ENCODE measurements around the gene SCAMP1.
"Not testable (repeated sequence)": the region's sequence is repeated elsewhere in the genome, so short reads cannot be mapped to it uniquely, and the experiment has no call there.

The SCAMP1 gene

GRCh38 chr5:78429332-78429980, 69.0 kb downstream of the SCAMP1 start:
- DNase-seq (ENCODE audit: low read depth), result no peak

GRCh38 chr5:78430866-78431265, 70.4 kb downstream of the SCAMP1 start:
- no peak for DNase-seq (ENCODE audit: low read depth)

GRCh38 chr5:78433972-78434371, 73.6 kb downstream of the SCAMP1 start:
- DNase-seq (ENCODE audit: low read depth), result no peak

DNA sequence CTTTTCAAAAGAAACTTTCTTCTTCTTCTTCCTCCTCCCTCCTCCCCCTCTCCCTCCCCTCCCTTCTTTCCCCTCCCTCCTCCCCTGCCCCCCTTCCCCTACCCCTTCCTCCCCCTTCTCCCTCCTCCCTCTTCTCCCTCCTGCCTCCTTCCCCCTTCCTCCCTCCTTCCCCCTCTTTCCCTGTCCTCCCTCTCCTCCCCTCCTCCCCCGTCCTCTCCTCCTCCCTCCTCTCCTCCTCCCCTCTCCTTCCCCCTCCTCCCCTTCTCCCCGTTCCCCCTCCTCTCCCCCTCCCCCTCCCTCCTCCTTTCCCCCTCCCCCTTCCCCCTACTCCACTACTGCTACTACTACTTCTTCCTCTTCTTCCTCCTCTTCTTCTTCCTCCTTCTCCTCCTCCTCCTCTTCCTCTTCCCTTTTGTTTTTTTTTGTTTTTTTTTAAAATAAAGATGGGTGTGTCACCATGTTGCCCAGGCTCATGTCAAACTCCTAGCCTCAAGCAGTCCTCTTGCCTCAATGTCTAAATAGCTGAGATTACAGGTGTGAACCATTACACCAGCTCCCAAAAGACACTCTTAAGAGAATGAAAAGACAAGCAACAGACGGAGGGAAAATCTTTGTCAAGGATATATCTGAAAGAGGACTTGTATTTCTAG, 87.5 kb downstream of the SCAMP1 start:
- no peak for DNase-seq (ENCODE audit: low read depth)

DNA sequence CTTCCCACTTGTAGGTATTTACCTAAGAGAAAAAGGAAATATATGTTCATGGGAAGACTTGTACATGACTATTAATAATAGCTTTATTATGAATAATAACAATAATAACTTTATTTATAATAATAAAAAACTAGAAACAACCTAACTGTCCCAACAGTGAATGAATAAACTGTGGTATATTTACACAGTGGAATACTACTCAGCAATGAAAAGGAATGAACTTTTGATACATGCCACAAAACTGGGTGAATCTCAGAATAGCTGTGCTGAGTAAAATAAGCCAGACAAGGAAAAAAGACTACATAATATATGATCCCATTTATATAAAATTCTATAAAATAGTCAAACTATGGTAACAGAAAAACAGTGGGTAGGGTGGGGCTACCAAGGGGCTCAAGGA, 88.7 kb downstream of the SCAMP1 start:
- no peak for DNase-seq (ENCODE audit: low read depth)

DNA sequence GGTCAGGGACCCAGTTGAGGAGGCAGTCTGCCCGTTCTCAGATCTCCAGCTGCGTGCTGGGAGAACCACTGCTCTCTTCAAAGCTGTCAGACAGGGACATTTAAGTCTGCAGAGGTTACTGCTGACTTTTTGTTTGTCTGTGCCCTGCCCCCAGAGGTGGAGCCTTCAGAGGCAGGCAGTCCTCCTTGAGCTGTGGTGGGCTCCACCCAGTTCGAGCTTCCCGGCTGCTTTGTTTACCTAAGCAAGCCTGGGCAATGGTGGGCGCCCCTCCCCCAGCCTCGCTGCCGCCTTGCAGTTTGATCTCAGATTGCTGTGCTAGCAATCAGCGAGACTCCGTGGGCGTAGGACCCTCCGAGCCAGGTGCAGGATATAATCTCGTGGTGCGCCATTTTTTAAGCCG, 97.1 kb downstream of the SCAMP1 start:
- DNase-seq (ENCODE audit: low read depth), result not testable (repeated sequence)

DNA sequence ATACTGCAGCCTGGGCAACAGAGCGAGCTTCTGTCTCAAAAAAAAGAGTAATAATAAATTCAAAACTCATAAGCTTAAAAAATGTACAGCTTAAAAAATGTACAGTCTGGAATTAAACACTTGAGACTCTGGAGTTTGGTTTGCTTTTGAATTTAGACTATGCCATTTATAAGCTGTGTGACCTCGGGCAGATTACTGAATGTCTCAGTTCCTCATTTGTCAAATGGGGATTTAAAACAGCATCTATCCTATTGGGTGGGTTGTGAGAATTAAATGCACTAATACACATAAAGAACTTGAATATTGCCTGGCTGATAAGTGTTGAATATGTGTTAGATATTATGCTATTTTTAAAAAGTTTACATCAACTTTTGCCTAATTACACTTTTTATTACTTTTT, 98.4 kb downstream of the SCAMP1 start:
- DNase-seq (ENCODE audit: low read depth), result no peak

GRCh38 chr5:78467140-78467539, 106.7 kb downstream of the SCAMP1 start:
- DNase-seq (ENCODE audit: low read depth), result no peak

GRCh38 chr5:78467752-78468357, 107.4 kb downstream of the SCAMP1 start:
- DNase-seq (ENCODE audit: low read depth), result peak; percentile 31

DNA sequence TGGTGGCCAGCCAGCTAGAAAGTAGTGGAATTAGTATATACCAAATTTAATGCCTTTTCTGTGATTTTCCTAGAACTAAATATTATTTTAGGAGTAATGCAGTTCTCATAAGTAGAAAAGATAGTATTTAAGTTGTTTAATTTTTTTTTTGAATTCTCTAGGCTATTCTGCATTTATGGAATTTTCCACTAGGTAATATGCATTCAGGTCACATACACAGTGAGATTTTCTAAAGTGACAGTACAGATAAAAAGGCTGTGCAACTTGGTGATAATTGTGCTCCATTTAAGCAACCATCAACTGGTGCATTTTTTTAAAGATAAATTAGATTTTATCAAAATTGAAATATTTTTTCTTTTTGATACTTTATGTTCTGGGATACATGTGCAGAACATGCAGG, 111.5 kb downstream of the SCAMP1 start:
- DNase-seq (ENCODE audit: low read depth), result no peak

GRCh38 chr5:78472469-78473106, 112.2 kb downstream of the SCAMP1 start:
- no peak for DNase-seq (ENCODE audit: low read depth)

DNA sequence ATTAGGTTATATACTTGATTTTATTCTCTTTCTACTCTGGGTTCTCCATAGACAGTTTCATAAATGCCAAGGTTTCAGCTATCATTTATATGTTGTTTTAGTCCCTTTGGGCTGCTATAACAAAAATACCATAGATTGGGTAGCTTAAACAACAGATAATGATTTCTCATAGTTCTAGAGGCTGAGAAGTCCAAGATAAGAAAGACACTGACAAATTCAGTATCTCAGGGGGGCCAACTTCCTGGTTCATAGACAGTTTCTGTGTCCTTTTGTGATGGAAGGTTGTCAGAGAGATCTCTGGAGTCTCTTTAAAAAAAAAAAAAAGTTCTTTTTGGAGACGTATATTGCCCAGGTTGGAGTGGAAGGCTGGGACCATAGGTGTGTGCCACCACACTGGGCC, 113.3 kb downstream of the SCAMP1 start:
- no peak for DNase-seq (ENCODE audit: low read depth)

DNA sequence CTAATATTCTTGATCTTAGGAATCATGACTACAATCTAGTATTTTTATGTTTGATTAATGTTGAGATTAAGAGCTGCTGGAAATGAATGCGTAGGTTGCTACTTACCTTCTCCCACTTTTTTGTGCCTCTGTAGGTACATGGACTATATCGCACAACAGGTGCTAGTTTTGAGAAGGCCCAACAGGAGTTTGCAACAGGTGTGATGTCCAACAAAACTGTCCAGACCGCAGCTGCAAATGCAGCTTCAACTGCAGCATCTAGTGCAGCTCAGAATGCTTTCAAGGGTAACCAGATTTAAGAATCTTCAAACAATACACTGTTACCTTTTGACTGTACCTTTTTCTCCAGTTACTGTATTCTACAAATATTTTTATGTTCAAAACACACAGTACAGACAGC, 115.0 kb downstream of the SCAMP1 start:
- DNase-seq (ENCODE audit: low read depth), result no peak

DNA sequence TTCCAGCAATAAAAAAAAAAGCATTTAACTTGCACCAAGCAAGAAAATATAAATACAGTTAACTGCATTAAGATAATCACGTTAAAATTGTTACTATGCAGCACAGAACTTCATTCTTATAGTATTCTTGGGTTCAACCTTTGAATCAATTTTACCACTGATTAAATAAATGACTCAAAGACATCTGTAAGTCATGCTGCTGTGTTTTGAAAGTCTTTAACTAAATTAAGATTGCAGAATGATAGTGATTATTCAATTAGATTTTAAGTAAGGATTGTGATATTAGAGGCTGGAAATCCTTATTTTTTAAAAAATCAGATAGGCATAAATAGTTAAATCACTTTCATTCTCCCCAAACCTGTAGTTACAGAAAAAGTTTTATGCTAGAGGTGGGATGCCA, 116.4 kb downstream of the SCAMP1 start:
- DNase-seq (ENCODE audit: low read depth), result no peak

- DNase-seq (ENCODE audit: low read depth), result no peak
Observed at GRCh38 chr5:78482948-78483347, 122.5 kb downstream of the SCAMP1 start.

GRCh38 chr5:78483809-78484521, 123.5 kb downstream of the SCAMP1 start:
- peak; percentile 35 for DNase-seq (ENCODE audit: low read depth)

DNA sequence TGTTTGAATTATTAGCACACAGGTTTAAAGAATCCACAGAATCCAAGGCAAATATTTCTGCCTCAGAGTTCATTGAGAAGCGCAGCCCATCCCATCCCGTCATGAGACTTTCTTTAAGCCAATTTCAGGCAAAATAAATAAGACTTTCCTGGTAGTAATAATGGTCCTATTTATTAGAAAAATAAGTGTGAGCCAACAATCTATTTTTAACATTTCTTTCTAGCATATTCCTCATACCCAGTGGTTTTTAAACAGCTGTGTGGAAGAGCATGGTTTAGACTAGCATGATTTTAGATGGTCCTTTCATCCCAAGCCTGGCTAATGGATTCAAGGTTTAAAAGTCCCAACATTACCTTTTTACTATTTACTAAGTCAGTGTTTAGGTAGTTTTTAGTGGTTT, 125.8 kb downstream of the SCAMP1 start:
- no peak for DNase-seq (ENCODE audit: low read depth)

DNA sequence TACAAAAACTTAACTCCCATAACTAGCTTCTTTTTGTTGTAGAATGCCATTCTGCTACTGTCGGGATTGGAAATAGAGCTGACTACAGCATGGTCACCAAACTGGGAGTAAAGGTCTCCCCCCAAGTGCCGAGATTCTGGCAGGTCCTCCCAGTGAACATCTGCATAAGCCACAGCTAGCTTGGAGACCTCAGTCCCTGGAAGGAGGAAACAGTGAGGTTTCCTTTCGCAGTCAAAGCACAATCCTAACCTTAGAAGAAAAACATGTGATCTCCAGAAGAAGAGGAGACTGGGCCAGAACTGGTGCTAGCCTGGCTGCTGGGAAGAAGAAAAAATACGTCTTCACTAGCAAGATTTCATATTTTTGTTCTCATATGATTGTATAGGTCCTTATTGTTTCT, 127.4 kb downstream of the SCAMP1 start:
- no peak for DNase-seq (ENCODE audit: low read depth)

- DNase-seq (ENCODE audit: low read depth), result no peak
Observed at GRCh38 chr5:78490709-78491485, 130.5 kb downstream of the SCAMP1 start.

GRCh38 chr5:78492224-78492623, 131.8 kb downstream of the SCAMP1 start:
- DNase-seq (ENCODE audit: low read depth), result no peak

GRCh38 chr5:78492650-78493049, 132.2 kb downstream of the SCAMP1 start:
- DNase-seq (ENCODE audit: low read depth), result no peak

- no peak for DNase-seq (ENCODE audit: low read depth)
Observed at GRCh38 chr5:78495800-78496199, 135.4 kb downstream of the SCAMP1 start.
